ENCODE data around the gene CEP164. TPM values are rescaled to one million over a fixed set of nuclear protein-coding genes. Genes with fewer than 3 reads are reported as not detected.
A peak's percentile ranks its signal among the peaks of the same experiment; 100 is the strongest.
"Not testable (repeated sequence)": the region's sequence is repeated elsewhere in the genome, so short reads cannot be mapped to it uniquely, and the experiment has no call there.

CEP164 gene
- total and polyA plus RNA-seq, 2 of the 4 experiments (the other 2 are of a cell fraction) = 23.3 to 26.9 TPM

DNA sequence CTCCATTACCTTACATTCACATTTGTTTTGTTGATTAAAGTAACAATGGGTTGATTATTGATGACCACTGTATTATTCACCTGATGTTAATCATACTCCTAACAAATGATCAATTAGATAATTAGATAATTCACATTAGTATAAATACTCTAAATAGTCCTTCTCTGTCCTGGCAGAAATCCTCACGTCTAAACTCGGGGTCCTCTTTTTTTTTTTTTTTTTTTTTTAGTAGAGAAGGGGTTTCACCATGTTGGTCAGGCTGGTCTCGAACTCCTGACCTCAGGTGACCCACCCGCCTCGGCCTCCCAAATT is 443 bp upstream of the CEP164 start:
- BruUV-seq (replicated peaks); H3K27ac ChIP-seq (ENCODE audit: insufficient read depth, low read length); H3K18ac ChIP-seq (ENCODE audit: low read depth, low read length); in situ Hi-C loops (cut with MboI; ENCODE audit: low sequenced_read_pairs); H3K14ac ChIP-seq (replicated peaks; ENCODE audit: low read depth, low read length); intact Hi-C loops (cut with micrococcal nuclease); H3K23ac ChIP-seq (ENCODE audit: low read depth, low read length); H3K56ac ChIP-seq (ENCODE audit: extremely low read depth, insufficient read depth, low read length); H3K36me3 ChIP-seq (ENCODE audit: control insufficient read depth, insufficient read depth, low read length); H3K9ac ChIP-seq (ENCODE audit: low read depth, low read length); H4K20me1 ChIP-seq (ENCODE audit: insufficient read depth, low read length); H3K9me3 ChIP-seq (ENCODE audit: control insufficient read depth, insufficient read depth, low read length); H2BK120ac ChIP-seq (ENCODE audit: low read depth, low read length); H3K9me1 ChIP-seq (ENCODE audit: insufficient read depth, low read length); DNase-seq; H4K5ac ChIP-seq (ENCODE audit: low read depth, low read length); H3K4me1 ChIP-seq (ENCODE audit: control insufficient read depth, insufficient read depth, low read length); H2AK5ac ChIP-seq (ENCODE audit: low read depth, low read length); ATAC-seq (ENCODE audit: low read depth); H2BK15ac ChIP-seq (ENCODE audit: low read depth, low read length); H3K27me3 ChIP-seq (ENCODE audit: control insufficient read depth, insufficient read depth, low read length); dilution Hi-C loops (cut with HindIII; ENCODE audit: low sequenced_read_pairs, unreplicated experiment); H2AK9ac ChIP-seq (replicated peaks; ENCODE audit: low read depth, low read length, poor library complexity); H2BK5ac ChIP-seq (ENCODE audit: low read depth, low read length, poor library complexity, severe bottlenecking); H2BK20ac ChIP-seq (ENCODE audit: low read depth, low read length); H4K91ac ChIP-seq (ENCODE audit: insufficient read depth, low read depth, low read length): not testable (repeated sequence)
- peak overlapping the region in 1 of 2 experiments; percentile 81; a peak in 3 of 4 replicates for H4K8ac ChIP-seq (ENCODE audit: low read depth in 2 of 2, low read length in 2 of 2)
- ChIA-PET POLR2A (ENCODE audit: unreplicated experiment) (interaction anchor here (0.6 kb wide), 1 partner anchor 566 kb away, joined by 3 read pairs; no protein-coding TSS in a partner anchor), CTCF (interaction anchor here (0.6 to 1.0 kb wide), 2 partner anchors 11 to 490 kb away, joined by 3 to 4 read pairs; no protein-coding TSS in a partner anchor)
- H3K79me1 ChIP-seq (ENCODE audit: low read depth in 1 of 2, low read length in 2 of 2) = peaks cover 13 to 30% of the 10 kb centered on the region in 2 experiments
- peak overlapping the region; percentile 62 for H3K4me3 ChIP-seq (ENCODE audit: insufficient read depth, low read depth, low read length)
- H2AFZ ChIP-seq (replicated peaks; ENCODE audit: low read length, poor library complexity) = peak overlapping the region; percentile 94
- H3K4ac ChIP-seq (ENCODE audit: low read depth, low read length) = 0 out of 2 replicates have a peak overlapping the region, but pooled peaks have one; percentile 40
- 0% methylated on average over 2 of the region's 5 CpGs; no CpG with 5 or more reads in 1 of the 2 experiments for WGBS, 2 experiments (ENCODE audit: extremely low coverage in 2 of 2, insufficient read length in 1 of 2)
- H3K4me2 ChIP-seq (ENCODE audit: low read depth, low read length) = peak overlapping the region; percentile 35; the same call in 1 of the 2 replicates

All from IMR-90 (cell line).